T-helper 1 cell (primary cell): ENCODE results near the gene LRRC14B.
A peak's percentile ranks its signal among the peaks of the same experiment; 100 is the strongest.

Experiments used
- DNase-seq, 5 donors: peaks; one replicate each; pipeline ENCODE4 v3.0.0-alpha.2; 2012 to 2020

The LRRC14B gene

GRCh38 chr5:176296-176823 is 14.9 kb upstream of the LRRC14B start:
- no peak for DNase-seq

- no peak for DNase-seq
Observed at GRCh38 chr5:178110-178509, 13.2 kb upstream of the LRRC14B start.

- DNase-seq, result no peak
Observed at GRCh38 chr5:179401-179800, 11.9 kb upstream of the LRRC14B start.

GRCh38 chr5:180286-180918 is 10.9 kb upstream of the LRRC14B start:
- DNase-seq, result no peak

- no peak for DNase-seq
Observed at GRCh38 chr5:181160-181559, 10.1 kb upstream of the LRRC14B start.

- no peak for DNase-seq
Observed at GRCh38 chr5:181566-181965, 9.7 kb upstream of the LRRC14B start.

- DNase-seq, result no peak
Observed at GRCh38 chr5:182126-182525, 9.2 kb upstream of the LRRC14B start.

GRCh38 chr5:184471-184870 is 6.8 kb upstream of the LRRC14B start:
- no peak for DNase-seq

GRCh38 chr5:185095-186070 is 5.9 kb upstream of the LRRC14B start:
- DNase-seq, result no peak

- DNase-seq, result peak in 1 of 5 donors; percentile 8
Observed at GRCh38 chr5:186091-187041, 4.9 kb upstream of the LRRC14B start.

- peak in 1 of 5 donors; percentile 7 for DNase-seq
Observed at GRCh38 chr5:187042-187431, 4.3 kb upstream of the LRRC14B start.

- DNase-seq, result peak in 1 of 5 donors; percentile 5
Observed at GRCh38 chr5:187617-188451, 3.5 kb upstream of the LRRC14B start.

- peak; percentile 67 to 84 (median 77) for DNase-seq
Observed at GRCh38 chr5:188488-189481, 2.5 kb upstream of the LRRC14B start.

GRCh38 chr5:189486-189885 is 1.8 kb upstream of the LRRC14B start:
- no peak for DNase-seq

- DNase-seq, result no peak
Observed at GRCh38 chr5:189976-190365, 1.3 kb upstream of the LRRC14B start.

GRCh38 chr5:190366-191035 is 794 bp upstream of the LRRC14B start:
- DNase-seq, result no peak

- DNase-seq, result no peak
Observed at GRCh38 chr5:191949-192690, 825 bp downstream of the LRRC14B start.

GRCh38 chr5:192691-192969 is 1.3 kb downstream of the LRRC14B start:
- DNase-seq, result no peak
